ENCODE measurements around the gene HHATL. TPM values are rescaled to one million over a fixed set of nuclear protein-coding genes. Genes with fewer than 3 reads are reported as not detected.

The HHATL gene
- total RNA-seq, 2 donors from 2014 or later, result not detected

- TF ChIP-seq CTCF (IDR thresholded peaks at IDR 0.05), result no peak
- DNase-seq (ENCODE audit: low spot score) (no peak), ATAC-seq (ENCODE audit: insufficient number of reproducible peaks, low FRiP score, low read depth) (no peak)
- H3K9me3 ChIP-seq, result no peaks in the 10 kb centered on the region
- no peak overlapping the region for H3K27ac ChIP-seq
- no peak overlapping the region for H3K4me3 ChIP-seq
- no peaks in the 10 kb centered on the region for H3K27me3 ChIP-seq (replicated peaks; ENCODE audit: insufficient read depth)
- peaks cover 0 to 15% of the 10 kb centered on the region in 2 donors for H3K4me1 ChIP-seq (ENCODE audit: control insufficient read depth in 1 of 2, low read depth in 2 of 2)
- no peaks in the 10 kb centered on the region for H3K36me3 ChIP-seq
These were observed 3.5 kb upstream of the HHATL start for GRCh38 chr3:42705962-42706585.

GRCh38 chr3:42705058-42705767, 2.6 kb upstream of the HHATL start:
- Histone ChIP-seq H3K9me3 (no peaks in the 10 kb centered on the region), H3K27ac (no peak overlapping the region), H3K36me3 (no peaks in the 10 kb centered on the region), H3K4me3 (no peak overlapping the region), H3K27me3 (replicated peaks; ENCODE audit: insufficient read depth) (no peaks in the 10 kb centered on the region), H3K4me1 (ENCODE audit: control insufficient read depth in 1 of 2, low read depth in 2 of 2) (peaks cover 0 to 17% of the 10 kb centered on the region in 2 donors)
- ATAC-seq (ENCODE audit: insufficient number of reproducible peaks, low FRiP score, low read depth) (no peak), DNase-seq (ENCODE audit: low spot score) (no peak)
- TF ChIP-seq CTCF (IDR thresholded peaks at IDR 0.05), result no peak

GRCh38 chr3:42704136-42704841, 1.7 kb upstream of the HHATL start:
- H3K27ac ChIP-seq, result no peak overlapping the region
- H3K4me1 ChIP-seq (ENCODE audit: control insufficient read depth in 1 of 2, low read depth in 2 of 2), result peaks cover 0 to 17% of the 10 kb centered on the region in 2 donors
- DNase-seq (ENCODE audit: low spot score) (no peak), ATAC-seq (ENCODE audit: insufficient number of reproducible peaks, low FRiP score, low read depth) (no peak)
- H3K4me3 ChIP-seq, result no peak overlapping the region
- H3K27me3 ChIP-seq (replicated peaks; ENCODE audit: insufficient read depth), result no peaks in the 10 kb centered on the region
- no peaks in the 10 kb centered on the region for H3K9me3 ChIP-seq
- no peak for TF ChIP-seq CTCF (IDR thresholded peaks at IDR 0.05)
- no peaks in the 10 kb centered on the region for H3K36me3 ChIP-seq

GRCh38 chr3:42703695-42704025, 1.1 kb upstream of the HHATL start:
- Histone ChIP-seq H3K27ac (no peak overlapping the region), H3K9me3 (no peaks in the 10 kb centered on the region), H3K4me3 (no peak overlapping the region), H3K27me3 (replicated peaks; ENCODE audit: insufficient read depth) (no peaks in the 10 kb centered on the region), H3K36me3 (no peaks in the 10 kb centered on the region), H3K4me1 (ENCODE audit: control insufficient read depth in 1 of 2, low read depth in 2 of 2) (peaks cover 0 to 17% of the 10 kb centered on the region in 2 donors)
- DNase-seq (ENCODE audit: low spot score) (no peak), ATAC-seq (ENCODE audit: insufficient number of reproducible peaks, low FRiP score, low read depth) (no peak)
- TF ChIP-seq CTCF (IDR thresholded peaks at IDR 0.05), result no peak

GRCh38 chr3:42702982-42703694, 540 bp upstream of the HHATL start:
- no peak overlapping the region for H3K27ac ChIP-seq
- no peak overlapping the region for H3K4me3 ChIP-seq
- H3K36me3 ChIP-seq, result no peaks in the 10 kb centered on the region
- H3K27me3 ChIP-seq (replicated peaks; ENCODE audit: insufficient read depth), result no peaks in the 10 kb centered on the region
- H3K9me3 ChIP-seq, result no peaks in the 10 kb centered on the region
- ATAC-seq (ENCODE audit: insufficient number of reproducible peaks, low FRiP score, low read depth) (no peak), DNase-seq (ENCODE audit: low spot score) (no peak)
- peaks cover 0 to 17% of the 10 kb centered on the region in 2 donors for H3K4me1 ChIP-seq (ENCODE audit: control insufficient read depth in 1 of 2, low read depth in 2 of 2)
- no peak for TF ChIP-seq CTCF (IDR thresholded peaks at IDR 0.05)
